ENCODE measurements around the gene FOXA2. TPM values are rescaled to one million over a fixed set of nuclear protein-coding genes. Genes with fewer than 3 reads are reported as not detected.

FOXA2 gene
- total and polyA plus RNA-seq, 2 donors (not counting 1 experiment from before 2014, with no cell fraction given) = not detected

DNA sequence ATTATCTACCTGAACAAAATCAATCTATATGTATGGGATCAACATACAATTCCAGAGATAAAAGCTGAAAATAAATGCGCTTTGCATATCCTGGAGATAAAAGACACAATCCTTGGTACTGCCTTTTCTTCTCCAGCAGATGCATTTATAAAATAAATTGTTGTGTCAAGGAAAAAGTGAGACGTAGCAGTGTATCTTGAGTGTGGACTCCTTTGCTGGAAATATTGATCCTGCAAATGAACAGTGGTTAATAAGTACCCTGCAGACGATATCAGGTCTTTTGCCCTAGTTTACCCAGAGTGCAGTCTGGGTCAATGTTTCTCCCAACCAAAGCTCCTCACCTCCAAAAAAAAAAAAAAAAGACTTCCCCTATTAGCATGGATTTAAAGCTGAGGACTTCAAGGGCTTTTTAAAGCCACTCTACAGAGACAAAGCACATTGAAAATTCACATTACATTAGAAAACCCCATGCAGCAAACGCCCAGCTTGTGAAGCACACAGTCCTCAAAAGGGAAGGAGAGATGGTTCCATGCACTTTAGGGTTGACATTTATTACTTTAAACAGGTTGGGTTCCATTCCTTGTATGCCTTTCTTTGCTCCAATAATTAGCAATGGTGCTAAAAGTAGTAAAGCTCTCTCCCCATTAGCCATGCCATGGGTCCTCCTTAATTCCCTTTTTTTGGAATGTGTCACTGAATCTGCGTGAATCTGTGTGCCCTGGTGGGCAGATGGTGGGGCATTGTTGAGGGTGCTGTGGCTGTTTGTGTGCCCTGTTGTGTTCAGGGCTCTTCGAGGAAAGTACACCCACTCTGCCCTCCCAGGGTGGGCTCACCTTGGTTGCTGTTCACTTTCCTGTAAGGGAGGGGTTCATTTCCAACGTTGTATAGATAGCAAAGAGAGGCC is 21.1 kb downstream of the FOXA2 start:
- Histone ChIP-seq H3K27ac (ENCODE audit: insufficient read depth, low read length) (no peak overlapping the region), H3K9ac (ENCODE audit: insufficient read depth, low read length) (no peak overlapping the region), H3K4me3 (replicated peaks in 1 of 4; ENCODE audit: control extremely low read depth in 1 of 4, insufficient read depth in 1 of 4, low read depth in 3 of 4, low read length in 4 of 4) (no peak overlapping the region), H3K27me3 (ENCODE audit: control insufficient read depth, insufficient read depth, low read length) (peaks cover 5% of the 10 kb centered on the region), H3K4me1 (ENCODE audit: control insufficient read depth, extremely low read depth, insufficient read depth, low read length) (no peaks in the 10 kb centered on the region), H3K9me3 (ENCODE audit: control insufficient read depth, insufficient read depth, low read depth, low read length) (no peaks in the 10 kb centered on the region), H4K20me1 (ENCODE audit: control insufficient read depth, extremely low read depth, insufficient read depth, low read length) (no peaks in the 10 kb centered on the region), H2AFZ (ENCODE audit: low read length) (no peak overlapping the region), H3K36me3 (ENCODE audit: control insufficient read depth, insufficient read depth, low read length) (no peaks in the 10 kb centered on the region), H3K79me2 (ENCODE audit: control insufficient read depth, insufficient read depth, low read length) (no peaks in the 10 kb centered on the region), H3K4me2 (ENCODE audit: extremely low read depth, insufficient read depth, low read length) (no peak overlapping the region)
- TF ChIP-seq CTCF (conservative IDR thresholded peaks at IDR 0.05 in 1 of 2, IDR thresholded peaks at IDR 0.05 in 1 of 2; ENCODE audit: low read depth in 1 of 2, low read length in 2 of 2) (no peak), EZH2 (IDR thresholded peaks at IDR 0.05; ENCODE audit: low read length, missing control alignments) (no peak)
- no peak for DNase-seq (ENCODE audit: low read depth in 2 of 2)

DNA sequence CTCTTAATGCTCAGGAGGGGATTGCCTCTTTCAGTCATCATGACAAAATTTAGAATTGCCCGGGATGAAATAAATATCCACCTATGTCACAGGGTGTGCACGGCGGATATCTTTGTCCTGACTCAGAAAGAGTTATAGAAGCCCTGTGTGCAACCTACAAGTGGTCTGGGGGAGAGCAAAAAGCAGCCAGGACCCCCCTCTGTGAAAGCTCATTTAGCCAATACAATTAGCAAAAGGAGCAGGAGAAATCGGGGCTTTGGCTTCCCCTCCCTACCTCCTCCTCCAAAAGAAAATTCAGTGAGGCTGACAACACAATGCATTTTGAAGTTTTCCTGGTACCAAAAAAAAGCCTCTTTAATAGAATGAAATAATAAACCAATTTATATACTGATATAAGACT is 21.8 kb downstream of the FOXA2 start:
- Histone ChIP-seq H3K27me3 (ENCODE audit: control insufficient read depth, insufficient read depth, low read length) (peaks cover 1% of the 10 kb centered on the region), H3K9ac (ENCODE audit: insufficient read depth, low read length) (no peak overlapping the region), H3K27ac (ENCODE audit: insufficient read depth, low read length) (no peak overlapping the region), H3K4me3 (replicated peaks in 1 of 4; ENCODE audit: control extremely low read depth in 1 of 4, insufficient read depth in 1 of 4, low read depth in 3 of 4, low read length in 4 of 4) (no peak overlapping the region), H3K9me3 (ENCODE audit: control insufficient read depth, insufficient read depth, low read depth, low read length) (no peaks in the 10 kb centered on the region), H2AFZ (ENCODE audit: low read length) (no peak overlapping the region), H3K79me2 (ENCODE audit: control insufficient read depth, insufficient read depth, low read length) (no peaks in the 10 kb centered on the region), H4K20me1 (ENCODE audit: control insufficient read depth, extremely low read depth, insufficient read depth, low read length) (no peaks in the 10 kb centered on the region), H3K4me1 (ENCODE audit: control insufficient read depth, extremely low read depth, insufficient read depth, low read length) (no peaks in the 10 kb centered on the region), H3K36me3 (ENCODE audit: control insufficient read depth, insufficient read depth, low read length) (no peaks in the 10 kb centered on the region), H3K4me2 (ENCODE audit: extremely low read depth, insufficient read depth, low read length) (no peak overlapping the region)
- TF ChIP-seq EZH2 (IDR thresholded peaks at IDR 0.05; ENCODE audit: low read length, missing control alignments) = no peak
- DNase-seq (ENCODE audit: low read depth in 2 of 2) = no peak

DNA sequence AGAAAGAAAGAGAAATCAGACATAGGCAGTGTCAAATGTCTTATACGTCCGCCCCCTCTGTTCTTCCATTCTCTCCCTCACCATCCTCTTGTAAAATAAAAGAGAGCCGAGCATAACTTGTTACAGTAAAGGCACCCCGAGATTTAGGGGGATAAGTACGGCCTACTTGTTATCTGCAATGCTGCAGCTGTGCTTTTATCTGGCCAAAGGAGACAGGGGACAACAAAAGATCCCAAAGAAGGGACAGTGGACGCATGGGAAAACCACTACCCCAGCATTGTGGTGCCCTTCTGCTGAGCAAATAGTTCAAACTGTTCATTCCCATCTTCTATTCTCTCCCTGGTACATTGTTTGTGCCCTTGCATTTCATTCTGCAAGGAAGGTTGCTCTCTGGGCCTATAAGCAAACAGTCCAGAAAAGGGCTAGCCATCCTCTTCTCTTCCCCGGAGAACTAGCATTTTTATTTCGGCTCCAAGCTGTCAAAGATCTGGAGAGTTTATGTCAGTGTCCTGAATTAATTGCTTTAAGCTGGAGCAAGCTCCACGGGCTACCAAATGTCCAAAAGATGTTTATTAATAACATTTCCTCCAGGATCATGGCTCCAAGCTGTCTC is 22.3 kb downstream of the FOXA2 start:
- TF ChIP-seq CTCF (conservative IDR thresholded peaks at IDR 0.05 in 1 of 2, IDR thresholded peaks at IDR 0.05 in 1 of 2; ENCODE audit: low read depth in 1 of 2, low read length in 2 of 2) = no peak
- TF ChIP-seq EZH2 (IDR thresholded peaks at IDR 0.05; ENCODE audit: low read length, missing control alignments) = no peak
- Histone ChIP-seq H3K27me3 (ENCODE audit: control insufficient read depth, insufficient read depth, low read length) (no peaks in the 10 kb centered on the region), H3K4me1 (ENCODE audit: control insufficient read depth, extremely low read depth, insufficient read depth, low read length) (no peaks in the 10 kb centered on the region)

More for the DNA sequence above, 22.3 kb downstream of the FOXA2 start:
- DNase-seq (ENCODE audit: low read depth in 2 of 2) = no peak
- no peaks in the 10 kb centered on the region for H3K36me3 ChIP-seq (ENCODE audit: control insufficient read depth, insufficient read depth, low read length)
- H3K9me3 ChIP-seq (ENCODE audit: control insufficient read depth, insufficient read depth, low read depth, low read length) = no peaks in the 10 kb centered on the region
- H3K27ac ChIP-seq (ENCODE audit: insufficient read depth, low read length) = no peak overlapping the region
- no peaks in the 10 kb centered on the region for H3K79me2 ChIP-seq (ENCODE audit: control insufficient read depth, insufficient read depth, low read length)
- H3K4me3 ChIP-seq (replicated peaks in 1 of 4; ENCODE audit: control extremely low read depth in 1 of 4, insufficient read depth in 1 of 4, low read depth in 3 of 4, low read length in 4 of 4) = no peak overlapping the region
- H3K9ac ChIP-seq (ENCODE audit: insufficient read depth, low read length) = no peak overlapping the region
- no peak overlapping the region for H3K4me2 ChIP-seq (ENCODE audit: extremely low read depth, insufficient read depth, low read length)
- no peak overlapping the region for H2AFZ ChIP-seq (ENCODE audit: low read length)
- H4K20me1 ChIP-seq (ENCODE audit: control insufficient read depth, extremely low read depth, insufficient read depth, low read length) = no peaks in the 10 kb centered on the region

Measured in fibroblast of lung (primary cell).